ENCODE data around the gene ZNF784. TPM values are rescaled to one million over a fixed set of nuclear protein-coding genes. Genes with fewer than 3 reads are reported as not detected.

Gene ZNF784
- total RNA-seq, 1 experiment from 2014 or later: 10.2 TPM

DNA sequence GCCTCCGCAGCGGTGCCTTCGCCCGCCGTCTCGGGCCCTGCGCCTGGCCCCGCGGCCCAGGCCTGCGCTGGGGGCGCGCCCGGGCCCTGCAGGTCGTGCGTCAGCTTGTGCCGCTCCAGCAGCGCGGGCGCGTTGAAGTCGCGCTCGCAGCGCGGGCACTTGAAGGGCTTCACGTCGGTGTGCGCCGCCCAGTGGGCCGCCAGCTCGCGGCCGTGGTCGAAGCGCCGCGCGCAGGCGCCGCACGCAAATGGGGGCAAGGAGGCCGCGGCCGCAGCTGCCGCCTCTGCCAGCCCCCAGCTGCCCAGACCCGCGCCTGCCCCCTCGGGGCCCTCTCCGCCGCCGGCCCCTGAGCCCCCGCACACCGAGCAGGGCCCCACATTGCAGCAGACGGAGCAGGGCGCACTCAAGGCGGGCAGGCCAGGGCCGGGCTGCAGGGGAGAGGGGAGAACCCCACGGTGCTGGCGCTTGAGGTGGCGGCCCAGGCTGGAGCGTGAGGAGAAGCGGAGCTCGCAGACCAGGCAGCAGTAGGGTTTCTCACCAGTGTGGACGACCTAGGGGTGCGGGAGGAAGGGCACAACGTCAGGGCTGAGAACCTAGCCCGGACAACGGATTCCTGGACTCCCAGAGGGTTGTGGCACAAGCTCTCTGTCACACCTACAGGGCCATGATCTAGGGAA lies 31.1 kb downstream of the ZNF784 start:
- Histone ChIP-seq H3K4me1 (no peaks in the 10 kb centered on the region; the same call in none of the 2 replicates), H3K4me3 (ENCODE audit: low read depth, low read length) (no peak overlapping the region), H3K36me3 (ENCODE audit: control insufficient read depth, insufficient read depth, low read length) (peaks cover 3% of the 10 kb centered on the region), H3K9me3 (no peaks in the 10 kb centered on the region), H3K27me3 (replicated peaks; ENCODE audit: control insufficient read depth, insufficient read depth, low read length) (no peaks in the 10 kb centered on the region)
- ChIA-PET POLR2A (no interaction called here), CTCF (no interaction called here)
- Mint-ChIP-seq H3K36me3 (ENCODE audit: insufficient read depth, unreplicated experiment) (peaks cover 50% of the 10 kb centered on the region), H3K4me1 (ENCODE audit: low read depth, unreplicated experiment) (peaks cover 12% of the 10 kb centered on the region), H3K27ac (ENCODE audit: unreplicated experiment) (no peak overlapping the region), H3K4me3 (ENCODE audit: unreplicated experiment) (no peak overlapping the region), H3K9me3 (ENCODE audit: unreplicated experiment) (peaks cover 1% of the 10 kb centered on the region), H3K27me3 (ENCODE audit: insufficient read depth, unreplicated experiment) (no peaks in the 10 kb centered on the region)
- DNase-seq: no peak
- TF ChIP-seq, protein P1, sequence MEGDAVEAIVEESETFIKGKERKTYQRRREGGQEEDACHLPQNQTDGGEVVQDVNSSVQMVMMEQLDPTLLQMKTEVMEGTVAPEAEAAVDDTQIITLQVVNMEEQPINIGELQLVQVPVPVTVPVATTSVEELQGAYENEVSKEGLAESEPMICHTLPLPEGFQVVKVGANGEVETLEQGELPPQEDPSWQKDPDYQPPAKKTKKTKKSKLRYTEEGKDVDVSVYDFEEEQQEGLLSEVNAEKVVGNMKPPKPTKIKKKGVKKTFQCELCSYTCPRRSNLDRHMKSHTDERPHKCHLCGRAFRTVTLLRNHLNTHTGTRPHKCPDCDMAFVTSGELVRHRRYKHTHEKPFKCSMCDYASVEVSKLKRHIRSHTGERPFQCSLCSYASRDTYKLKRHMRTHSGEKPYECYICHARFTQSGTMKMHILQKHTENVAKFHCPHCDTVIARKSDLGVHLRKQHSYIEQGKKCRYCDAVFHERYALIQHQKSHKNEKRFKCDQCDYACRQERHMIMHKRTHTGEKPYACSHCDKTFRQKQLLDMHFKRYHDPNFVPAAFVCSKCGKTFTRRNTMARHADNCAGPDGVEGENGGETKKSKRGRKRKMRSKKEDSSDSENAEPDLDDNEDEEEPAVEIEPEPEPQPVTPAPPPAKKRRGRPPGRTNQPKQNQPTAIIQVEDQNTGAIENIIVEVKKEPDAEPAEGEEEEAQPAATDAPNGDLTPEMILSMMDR (IDR thresholded peaks at IDR 0.05; ENCODE audit: insufficient read depth in 1 of 2, low read depth in 1 of 2, low read length in 1 of 2, severe bottlenecking in 1 of 2, unreplicated experiment in 1 of 2): no peak
- intact Hi-C loops (cut with micrococcal nuclease; ENCODE audit: unreplicated experiment): no loop called here
- no TSS peak for BruUV-seq (replicated peaks)

DNA sequence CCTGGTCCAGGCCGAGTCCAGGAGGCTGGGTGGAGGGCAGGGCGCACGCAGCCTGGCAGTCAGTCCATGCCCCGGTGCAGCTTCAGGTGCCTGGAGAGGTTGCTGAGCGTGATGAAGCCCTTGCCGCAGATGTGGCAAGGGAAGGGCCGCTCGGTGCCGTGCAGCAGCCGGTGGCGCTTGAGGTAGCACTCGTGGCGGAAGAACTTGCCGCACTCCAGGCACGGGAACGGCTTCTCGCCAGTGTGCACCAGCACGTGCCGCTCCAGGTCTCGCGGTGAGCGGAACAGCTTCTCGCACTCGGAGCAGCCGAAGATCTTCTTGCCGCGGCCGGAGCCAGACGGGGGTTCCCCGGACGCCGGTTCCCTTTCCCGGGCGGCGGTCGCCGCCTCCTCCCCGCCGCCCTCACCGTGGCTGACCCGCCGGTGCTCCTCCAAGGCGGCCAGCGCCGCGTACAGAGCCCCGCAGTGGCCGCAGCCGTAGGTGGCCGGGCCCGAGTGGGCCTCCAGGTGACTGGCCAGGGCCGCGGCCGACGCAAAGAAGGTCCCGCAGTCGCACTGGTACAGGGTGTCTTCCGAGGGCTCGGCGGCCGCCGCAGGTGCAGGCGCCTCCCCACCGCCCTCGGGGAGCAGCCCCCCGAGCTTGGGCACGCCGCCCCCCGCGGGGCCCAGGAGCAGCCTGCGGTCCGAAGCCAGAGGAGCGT lies 31.8 kb downstream of the ZNF784 start:
- TF ChIP-seq, protein P1 (IDR thresholded peaks at IDR 0.05; ENCODE audit: insufficient read depth in 1 of 2, low read depth in 1 of 2, low read length in 1 of 2, severe bottlenecking in 1 of 2, unreplicated experiment in 1 of 2): no peak
- peaks cover 43% of the 10 kb centered on the region for H3K36me3 Mint-ChIP-seq (ENCODE audit: insufficient read depth, unreplicated experiment)
- H3K9me3 ChIP-seq: no peaks in the 10 kb centered on the region
- peaks cover 3% of the 10 kb centered on the region for H3K36me3 ChIP-seq (ENCODE audit: control insufficient read depth, insufficient read depth, low read length)
- ChIA-PET POLR2A (no interaction called here), CTCF (no interaction called here)
- no peak overlapping the region for H3K27ac Mint-ChIP-seq (ENCODE audit: unreplicated experiment)
- intact Hi-C loops (cut with micrococcal nuclease; ENCODE audit: unreplicated experiment): no loop called here
- peaks cover 7% of the 10 kb centered on the region for H3K4me1 Mint-ChIP-seq (ENCODE audit: low read depth, unreplicated experiment)
- no TSS peak for BruUV-seq (replicated peaks)
- H3K4me3 Mint-ChIP-seq (ENCODE audit: unreplicated experiment): no peak overlapping the region
- H3K4me3 ChIP-seq (ENCODE audit: low read depth, low read length): no peak overlapping the region
- H3K27me3 Mint-ChIP-seq (ENCODE audit: insufficient read depth, unreplicated experiment): no peaks in the 10 kb centered on the region
- H3K27me3 ChIP-seq (replicated peaks; ENCODE audit: control insufficient read depth, insufficient read depth, low read length): no peaks in the 10 kb centered on the region
- H3K9me3 Mint-ChIP-seq (ENCODE audit: unreplicated experiment): no peaks in the 10 kb centered on the region
- no peaks in the 10 kb centered on the region; the same call in 1 of the 2 replicates for H3K4me1 ChIP-seq
- DNase-seq: no peak

DNA sequence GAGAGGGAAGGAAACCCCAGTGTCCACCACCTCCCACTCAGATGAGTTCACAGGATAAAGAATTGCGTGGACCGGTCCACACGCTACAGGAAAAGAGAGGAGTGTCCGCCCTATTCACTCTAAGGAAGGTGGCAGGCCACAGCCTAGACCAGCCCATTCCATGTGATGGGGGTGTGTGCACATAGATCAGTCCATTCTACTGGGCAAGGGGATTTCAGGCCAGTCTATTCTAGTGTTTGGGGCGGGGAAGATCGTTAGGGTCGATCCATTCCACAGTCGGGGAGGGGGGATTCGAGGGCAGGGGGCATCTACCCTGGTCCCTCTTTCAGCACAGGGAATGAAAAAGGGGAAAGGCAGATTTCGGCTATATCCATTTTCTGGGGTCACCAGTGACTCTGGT lies 32.8 kb downstream of the ZNF784 start:
- ChIA-PET POLR2A (no interaction called here), CTCF (no interaction called here)
- Histone ChIP-seq H3K27me3 (replicated peaks; ENCODE audit: control insufficient read depth, insufficient read depth, low read length) (no peaks in the 10 kb centered on the region), H3K4me1 (peaks cover 4% of the 10 kb centered on the region; the same call in 1 of the 2 replicates), H3K9me3 (no peaks in the 10 kb centered on the region), H3K36me3 (ENCODE audit: control insufficient read depth, insufficient read depth, low read length) (peaks cover 3% of the 10 kb centered on the region), H3K4me3 (ENCODE audit: low read depth, low read length) (no peak overlapping the region)
- intact Hi-C loops (cut with micrococcal nuclease; ENCODE audit: unreplicated experiment): no loop called here
- DNase-seq: peak in 1 of 2 experiments; percentile 35
- H3K4me1 Mint-ChIP-seq (ENCODE audit: low read depth, unreplicated experiment): peaks cover 7% of the 10 kb centered on the region
- BruUV-seq (replicated peaks): no TSS peak
- peaks cover 43% of the 10 kb centered on the region for H3K36me3 Mint-ChIP-seq (ENCODE audit: insufficient read depth, unreplicated experiment)
- H3K27me3 Mint-ChIP-seq (ENCODE audit: insufficient read depth, unreplicated experiment): no peaks in the 10 kb centered on the region
- H3K27ac Mint-ChIP-seq (ENCODE audit: unreplicated experiment): no peak overlapping the region
- TF ChIP-seq, protein P1 (IDR thresholded peaks at IDR 0.05; ENCODE audit: insufficient read depth in 1 of 2, low read depth in 1 of 2, low read length in 1 of 2, severe bottlenecking in 1 of 2, unreplicated experiment in 1 of 2): no peak
- no peaks in the 10 kb centered on the region for H3K9me3 Mint-ChIP-seq (ENCODE audit: unreplicated experiment)
- no peak overlapping the region for H3K4me3 Mint-ChIP-seq (ENCODE audit: unreplicated experiment)

All from Caco-2 (cell line).